Progenitor cell of endocrine pancreas (in vitro differentiated cells): Measurements from ENCODE around the gene NCAN. TPM values are rescaled to one million over a fixed set of nuclear protein-coding genes. Genes with fewer than 3 reads are reported as not detected.

Experiments
- DNase-seq: peaks from one replicate; pipeline ENCODE4 v3.0.0; 2021; ENCODE audit warnings: low spot score; ENCODE audit not compliant: unreplicated experiment
- H3K27ac Mint-ChIP-seq: 2 replicates; pipeline ENCODE4 v1.8.0; 2021; ENCODE audit warnings: mild to moderate bottlenecking, moderate library complexity, mixed read lengths
- H3K27me3 Mint-ChIP-seq: 2 replicates; pipeline ENCODE4 v1.8.0; 2021; ENCODE audit warnings: mixed read lengths
- H3K36me3 Mint-ChIP-seq: 2 replicates; pipeline ENCODE4 v1.8.0; 2022; ENCODE audit warnings: mixed read lengths; ENCODE audit not compliant: insufficient read depth
- H3K4me1 Mint-ChIP-seq: 2 replicates; pipeline ENCODE4 v1.8.0; 2021; ENCODE audit warnings: low read depth, mixed read lengths
- H3K4me3 Mint-ChIP-seq: 2 replicates; pipeline ENCODE4 v1.8.0; 2021; ENCODE audit warnings: low read depth, mild to moderate bottlenecking, moderate library complexity, mixed read lengths
- H3K9me3 Mint-ChIP-seq: 2 replicates; pipeline ENCODE4 v1.8.0; 2021; ENCODE audit warnings: low read depth, mixed read lengths
- total RNA-seq: library from RNA; stranded (reverse); gene quantifications from 2 replicates; pipeline ENCODE4 v1.2.1, GENCODE V29; 2021
- TF ChIP-seq, protein P1 (sequence below): fragments of 200-600 bp; sonication (generic); IDR thresholded peaks from one replicate; pipeline ENCODE4 v1.5.0; 2021; ENCODE audit warnings: antibody characterized with exemption, mild to moderate bottlenecking; ENCODE audit not compliant: unreplicated experiment

NCAN gene
- total RNA-seq, 1 donor from 2014 or later, result 0.17 TPM

DNA sequence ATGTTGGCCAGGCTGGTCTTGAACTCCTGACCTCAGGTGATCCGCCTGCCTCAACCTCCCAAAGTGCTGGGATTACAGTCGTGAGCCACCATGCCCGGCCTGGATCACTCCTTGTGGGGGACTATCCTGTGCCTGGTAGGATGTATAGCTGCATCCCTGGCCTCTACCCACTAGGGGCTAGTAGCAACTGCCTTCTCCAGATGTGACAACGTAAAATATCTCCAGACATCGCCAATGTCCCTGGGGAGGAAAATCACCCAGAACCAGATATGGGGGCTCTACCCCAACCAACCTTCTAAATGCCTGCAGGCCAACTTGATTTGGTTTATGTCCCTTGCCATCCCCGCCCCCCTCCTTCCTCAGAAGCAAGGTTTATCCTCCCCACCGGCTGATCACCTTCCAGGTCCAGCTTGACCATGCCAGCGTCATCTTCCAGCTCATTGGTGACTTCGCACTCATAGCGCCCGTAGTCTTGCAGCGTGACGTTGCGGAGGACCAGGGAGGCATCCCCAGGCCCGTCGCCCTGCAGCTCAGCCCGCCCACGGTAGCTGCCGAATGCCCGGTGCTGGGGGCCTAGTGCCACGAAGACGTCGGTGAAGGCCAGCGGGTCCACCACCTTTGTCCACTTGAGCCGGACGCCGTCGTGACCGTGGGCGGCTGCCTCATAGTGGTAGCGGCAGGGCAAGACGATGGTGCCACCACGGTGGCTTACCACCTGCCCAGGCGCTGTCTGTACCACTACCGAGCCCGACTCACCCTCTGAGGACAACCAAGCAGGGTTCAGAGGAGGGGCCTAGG lies 48.9 kb downstream of the NCAN start:
- DNase-seq, result no peak
- no peaks in the 10 kb centered on the region for H3K9me3 Mint-ChIP-seq
- peaks cover 4% of the 10 kb centered on the region for H3K4me1 Mint-ChIP-seq
- H3K36me3 Mint-ChIP-seq, result peaks cover 6% of the 10 kb centered on the region
- TF ChIP-seq, protein P1, sequence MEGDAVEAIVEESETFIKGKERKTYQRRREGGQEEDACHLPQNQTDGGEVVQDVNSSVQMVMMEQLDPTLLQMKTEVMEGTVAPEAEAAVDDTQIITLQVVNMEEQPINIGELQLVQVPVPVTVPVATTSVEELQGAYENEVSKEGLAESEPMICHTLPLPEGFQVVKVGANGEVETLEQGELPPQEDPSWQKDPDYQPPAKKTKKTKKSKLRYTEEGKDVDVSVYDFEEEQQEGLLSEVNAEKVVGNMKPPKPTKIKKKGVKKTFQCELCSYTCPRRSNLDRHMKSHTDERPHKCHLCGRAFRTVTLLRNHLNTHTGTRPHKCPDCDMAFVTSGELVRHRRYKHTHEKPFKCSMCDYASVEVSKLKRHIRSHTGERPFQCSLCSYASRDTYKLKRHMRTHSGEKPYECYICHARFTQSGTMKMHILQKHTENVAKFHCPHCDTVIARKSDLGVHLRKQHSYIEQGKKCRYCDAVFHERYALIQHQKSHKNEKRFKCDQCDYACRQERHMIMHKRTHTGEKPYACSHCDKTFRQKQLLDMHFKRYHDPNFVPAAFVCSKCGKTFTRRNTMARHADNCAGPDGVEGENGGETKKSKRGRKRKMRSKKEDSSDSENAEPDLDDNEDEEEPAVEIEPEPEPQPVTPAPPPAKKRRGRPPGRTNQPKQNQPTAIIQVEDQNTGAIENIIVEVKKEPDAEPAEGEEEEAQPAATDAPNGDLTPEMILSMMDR, result no peak
- peak overlapping the region; percentile 11 for H3K4me3 Mint-ChIP-seq
- H3K27ac Mint-ChIP-seq, result no peak overlapping the region
- peaks cover 40% of the 10 kb centered on the region for H3K27me3 Mint-ChIP-seq

DNA sequence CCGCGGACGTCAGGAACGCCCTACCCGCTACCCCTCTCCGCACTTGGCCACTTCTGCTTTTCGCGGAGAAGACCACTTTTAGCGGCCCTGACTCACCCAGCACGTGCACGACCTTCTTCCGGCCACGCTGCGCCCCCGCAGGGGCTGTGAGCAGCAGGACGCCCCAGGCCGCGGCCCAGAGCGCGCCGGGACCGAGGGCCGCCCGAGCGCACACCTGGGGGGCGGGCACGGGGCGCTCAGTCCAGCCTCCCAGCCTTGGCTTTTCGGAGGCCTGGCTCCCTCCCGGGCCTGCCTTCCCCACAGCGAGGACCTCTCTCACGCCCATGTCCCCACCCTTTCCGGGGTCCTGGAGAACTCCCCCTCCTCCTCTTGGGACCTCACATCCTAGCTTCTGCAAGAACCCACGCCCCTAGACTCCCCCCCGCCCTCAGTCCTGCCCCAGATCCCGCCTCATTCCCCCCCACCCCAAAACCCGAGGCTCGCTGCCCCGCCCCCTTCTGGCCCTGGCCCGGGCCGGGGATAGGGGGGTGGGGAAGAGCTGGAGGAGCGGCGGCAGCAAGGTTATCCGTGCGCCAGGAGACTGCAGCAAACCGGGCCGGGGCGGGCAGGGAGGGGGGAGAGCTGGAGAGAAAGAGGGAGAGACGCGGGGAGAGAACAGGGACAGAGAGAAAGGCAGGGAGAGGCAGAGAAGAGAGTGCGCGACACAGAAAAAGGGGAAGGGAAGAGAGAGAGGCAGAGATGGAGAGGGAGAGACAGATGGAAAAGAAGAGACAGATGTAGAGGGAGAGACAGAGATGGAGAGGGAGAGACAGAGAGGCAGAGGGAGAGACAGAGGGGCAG lies 49.8 kb downstream of the NCAN start:
- DNase-seq, result no peak
- Mint-ChIP-seq H3K4me1 (peaks cover 4% of the 10 kb centered on the region), H3K36me3 (peaks cover 6% of the 10 kb centered on the region), H3K27ac (no peak overlapping the region), H3K9me3 (no peaks in the 10 kb centered on the region), H3K4me3 (peak overlapping the region; percentile 40), H3K27me3 (peaks cover 42% of the 10 kb centered on the region)
- TF ChIP-seq, protein P1, result no peak

DNA sequence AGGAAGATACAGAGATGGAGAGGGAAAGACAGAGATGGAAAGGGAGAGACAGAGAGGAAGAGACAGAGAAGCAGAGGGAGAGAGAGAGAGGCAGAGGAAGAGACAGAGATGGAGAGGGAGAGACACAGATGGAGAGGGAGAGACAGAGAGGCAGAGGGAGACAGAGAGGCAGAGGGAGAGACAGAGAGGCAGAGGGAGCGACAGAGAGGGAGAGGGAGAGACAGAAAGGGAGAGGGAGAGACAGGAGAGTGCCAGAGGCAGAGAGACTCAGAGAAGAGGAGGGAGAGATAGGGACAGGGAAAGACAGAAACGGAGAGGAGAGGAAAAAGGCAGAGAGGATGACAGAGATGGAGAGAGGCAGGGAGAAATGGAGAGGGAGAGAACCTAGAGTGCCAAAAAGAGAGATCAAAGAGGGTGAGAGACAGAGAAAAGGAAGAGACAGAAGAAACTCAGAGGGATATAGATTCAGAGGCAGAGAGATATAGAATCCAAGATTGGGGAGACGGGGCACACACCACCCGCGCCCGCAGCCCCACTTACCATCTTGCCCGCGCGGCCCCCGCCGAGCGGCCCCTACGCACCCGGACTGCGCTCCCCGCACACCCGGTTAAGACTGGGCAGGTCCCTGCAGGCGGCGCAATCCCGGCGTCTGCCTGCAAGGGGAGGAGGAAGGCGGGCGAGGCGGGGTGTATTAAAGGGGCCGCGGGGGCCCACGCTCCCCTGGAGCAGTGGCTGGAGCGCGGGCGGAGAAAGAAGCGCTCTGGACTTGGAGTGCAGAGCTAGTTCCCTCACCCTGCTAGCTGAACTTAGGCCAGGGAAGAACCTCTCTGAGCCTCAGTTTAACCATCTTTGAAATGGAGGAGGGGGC lies 50.7 kb downstream of the NCAN start:
- Mint-ChIP-seq H3K27me3 (peaks cover 42% of the 10 kb centered on the region), H3K27ac (no peak overlapping the region), H3K4me3 (peak overlapping the region; percentile 40), H3K36me3 (peaks cover 6% of the 10 kb centered on the region), H3K9me3 (no peaks in the 10 kb centered on the region), H3K4me1 (peaks cover 4% of the 10 kb centered on the region)
- TF ChIP-seq, protein P1, result peak; percentile 7
- DNase-seq, result no peak

DNA sequence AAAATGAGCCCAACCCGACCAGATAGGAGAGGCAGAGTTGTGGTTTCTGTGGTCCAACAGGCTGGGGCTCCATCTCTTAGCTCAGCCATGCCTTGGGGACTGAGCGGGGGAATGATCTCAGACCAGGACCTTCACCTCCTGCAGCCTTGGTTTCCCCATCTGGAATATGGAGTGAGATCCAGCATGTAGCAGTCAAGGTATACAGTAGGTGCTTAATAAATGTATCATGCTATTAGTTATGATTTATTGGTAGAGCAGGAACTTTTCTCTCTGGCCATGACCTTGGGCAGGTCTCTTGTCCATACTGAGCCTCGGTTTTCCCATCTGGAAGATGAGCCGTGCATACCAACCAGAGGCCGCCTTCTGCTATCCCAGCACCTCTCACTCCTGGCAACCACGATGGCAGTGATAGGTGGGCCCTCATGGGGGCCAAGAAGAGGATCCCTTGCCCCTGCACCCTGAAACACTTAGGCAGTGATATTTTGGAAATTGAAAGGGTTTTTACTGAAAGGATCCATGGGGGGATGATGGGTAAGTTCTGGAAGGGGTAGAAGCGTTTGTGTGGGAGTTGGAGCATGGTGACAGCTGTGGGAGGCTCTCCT lies 52.2 kb downstream of the NCAN start:
- DNase-seq, result no peak
- Mint-ChIP-seq H3K36me3 (peaks cover 4% of the 10 kb centered on the region), H3K4me3 (no peak overlapping the region), H3K27ac (no peak overlapping the region), H3K4me1 (peaks cover 4% of the 10 kb centered on the region), H3K9me3 (no peaks in the 10 kb centered on the region), H3K27me3 (peaks cover 42% of the 10 kb centered on the region)
- TF ChIP-seq, protein P1, result no peak
